Left lung (tissue), 10 donors: ENCODE data around the gene DENND1A. TPM values are rescaled to one million over a fixed set of nuclear protein-coding genes. Genes with fewer than 3 reads are reported as not detected.
A peak's percentile ranks its signal among the peaks of the same experiment; 100 is the strongest.

Experiments
- ATAC-seq: fragments of 200-7000 bp; cut with Tn5 transposase; one replicate; pipeline ENCODE4 v1.9.1; 2020; ENCODE audit warnings: moderate library complexity
- DNase-seq, 4 donors: peaks; one replicate each; pipeline ENCODE4 v3.0.0-alpha.2; 2013 to 2020
- H3K27ac ChIP-seq, 2 donors: fragments of 200-600 bp; sonication (generic) in 1 of 2; one replicate each; pipeline versions ENCODE4 v1.5.0 to v1.8.0; 2020 to 2021
- H3K27me3 ChIP-seq, 2 donors: fragments of 200-600 bp; sonication (generic) in 1 of 2; one replicate each; pipeline versions ENCODE4 v1.5.0 to v1.8.0; 2020 to 2021
- H3K36me3 ChIP-seq, 2 donors: fragments of 200-600 bp; sonication (generic) in 1 of 2; one replicate each; pipeline versions ENCODE4 v1.5.0 to v1.8.0; 2020 to 2021
- H3K4me1 ChIP-seq, 2 donors: fragments of 200-600 bp; one replicate each; pipeline ENCODE4 v1.8.0; 2021
- H3K4me3 ChIP-seq, 2 donors: fragments of 200-600 bp; sonication (generic) in 1 of 2; one replicate each; pipeline versions ENCODE4 v1.5.0 to v1.8.0; 2020 to 2021; ENCODE audit warnings: mild to moderate bottlenecking in 1 of 2
- H3K9me3 ChIP-seq, 2 donors: fragments of 200-600 bp; sonication (generic) in 1 of 2; one replicate each; pipeline versions ENCODE4 v1.5.0 to v1.8.0; 2020 to 2021
- intact Hi-C, 2 donors: fragments of 100-400 bp; cut with DNase I; formaldehyde crosslinking; loops; one replicate each; pipeline versions ENCODE4 v1.11.2 to v1.14.2; 2022
- polyA plus RNA-seq, 6 donors: library from polyadenylated mRNA; unstranded; fragments of 120-200 nt; gene quantifications; one replicate each; pipeline ENCODE4 v1.2.1, GENCODE V29; 2013; ENCODE audit not compliant: insufficient read length in 6 of 6
- total RNA-seq, 2 donors: library from RNA; stranded (reverse); fragmentation: NEBNext Ultra II Directional; extraction: Animal tissue kit (Norgen Biotek cat#: 25700); gene quantifications; one replicate each; pipeline ENCODE4 v1.2.1, GENCODE V29; 2021
- TF ChIP-seq, protein P1 (sequence below), 2 donors: fragments of 200-600 bp; sonication (generic) in 1 of 2; IDR thresholded peaks; one replicate each; pipeline versions ENCODE4 v1.5.0 to v1.8.0; 2021; ENCODE audit warnings: antibody characterized with exemption in 2 of 2
- donor health status: DM: no; HTN: yes; CAD: no.
- donor health status: DM: no; HTN: no; CAD: no.

The DENND1A gene
- total and polyA plus RNA-seq, 8 donors: 8.3 to 23.2 (median 9.7) TPM

- no peak overlapping the region for H3K27ac ChIP-seq
- H3K4me1 ChIP-seq: no peaks in the 10 kb centered on the region
- H3K9me3 ChIP-seq: no peaks in the 10 kb centered on the region
- DNase-seq (no peak), ATAC-seq (no peak)
- TF ChIP-seq, protein P1, sequence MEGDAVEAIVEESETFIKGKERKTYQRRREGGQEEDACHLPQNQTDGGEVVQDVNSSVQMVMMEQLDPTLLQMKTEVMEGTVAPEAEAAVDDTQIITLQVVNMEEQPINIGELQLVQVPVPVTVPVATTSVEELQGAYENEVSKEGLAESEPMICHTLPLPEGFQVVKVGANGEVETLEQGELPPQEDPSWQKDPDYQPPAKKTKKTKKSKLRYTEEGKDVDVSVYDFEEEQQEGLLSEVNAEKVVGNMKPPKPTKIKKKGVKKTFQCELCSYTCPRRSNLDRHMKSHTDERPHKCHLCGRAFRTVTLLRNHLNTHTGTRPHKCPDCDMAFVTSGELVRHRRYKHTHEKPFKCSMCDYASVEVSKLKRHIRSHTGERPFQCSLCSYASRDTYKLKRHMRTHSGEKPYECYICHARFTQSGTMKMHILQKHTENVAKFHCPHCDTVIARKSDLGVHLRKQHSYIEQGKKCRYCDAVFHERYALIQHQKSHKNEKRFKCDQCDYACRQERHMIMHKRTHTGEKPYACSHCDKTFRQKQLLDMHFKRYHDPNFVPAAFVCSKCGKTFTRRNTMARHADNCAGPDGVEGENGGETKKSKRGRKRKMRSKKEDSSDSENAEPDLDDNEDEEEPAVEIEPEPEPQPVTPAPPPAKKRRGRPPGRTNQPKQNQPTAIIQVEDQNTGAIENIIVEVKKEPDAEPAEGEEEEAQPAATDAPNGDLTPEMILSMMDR (IDR thresholded peaks at IDR 0.05): no peak
- H3K36me3 ChIP-seq: no peaks in the 10 kb centered on the region
- no peaks in the 10 kb centered on the region for H3K27me3 ChIP-seq
- H3K4me3 ChIP-seq: no peak overlapping the region
- intact Hi-C loops: no loop called here
Measured at GRCh38 chr9:123511326-123512277, 418.3 kb downstream of the DENND1A start.

GRCh38 chr9:123509646-123510045 lies 420.3 kb downstream of the DENND1A start:
- intact Hi-C loops: no loop called here
- H3K27me3 ChIP-seq: no peaks in the 10 kb centered on the region
- H3K27ac ChIP-seq: no peak overlapping the region
- ATAC-seq: no peak
- DNase-seq: no peak
- H3K9me3 ChIP-seq: no peaks in the 10 kb centered on the region
- TF ChIP-seq, protein P1 (IDR thresholded peaks at IDR 0.05): no peak
- no peak overlapping the region for H3K4me3 ChIP-seq
- no peaks in the 10 kb centered on the region for H3K36me3 ChIP-seq
- H3K4me1 ChIP-seq: no peaks in the 10 kb centered on the region

- intact Hi-C loops: no loop called here
- Histone ChIP-seq H3K4me3 (no peak overlapping the region), H3K27ac (no peak overlapping the region), H3K9me3 (no peaks in the 10 kb centered on the region), H3K27me3 (no peaks in the 10 kb centered on the region), H3K4me1 (no peaks in the 10 kb centered on the region), H3K36me3 (no peaks in the 10 kb centered on the region)
- TF ChIP-seq, protein P1 (IDR thresholded peaks at IDR 0.05): no peak
- peak in 2 of 4 donors; percentile 41 to 49 for DNase-seq
- ATAC-seq: no peak
Measured at GRCh38 chr9:123508048-123508447, 421.9 kb downstream of the DENND1A start.

DNA sequence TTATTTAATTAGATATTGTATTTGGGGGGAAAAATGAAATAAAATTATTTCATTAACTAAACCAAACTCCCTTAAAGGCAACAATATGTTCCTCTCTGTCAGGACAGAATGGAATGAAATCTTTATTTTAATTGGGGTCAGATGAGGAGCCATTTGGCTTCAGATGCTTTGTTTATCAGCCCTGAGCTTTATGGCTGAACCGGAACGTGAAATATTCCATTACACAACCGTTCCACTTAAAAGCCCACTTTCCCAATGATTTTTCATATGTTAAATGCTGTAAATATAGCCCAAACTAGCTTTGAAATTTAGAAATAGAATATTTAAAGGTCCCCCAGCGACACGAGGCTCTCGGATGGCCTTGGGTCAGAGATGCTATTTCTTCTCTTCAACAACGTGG lies 424.4 kb downstream of the DENND1A start:
- Histone ChIP-seq H3K4me1 (no peaks in the 10 kb centered on the region), H3K4me3 (no peak overlapping the region), H3K27ac (no peak overlapping the region), H3K36me3 (no peaks in the 10 kb centered on the region), H3K27me3 (no peaks in the 10 kb centered on the region), H3K9me3 (no peaks in the 10 kb centered on the region)
- TF ChIP-seq, protein P1 (IDR thresholded peaks at IDR 0.05): no peak
- intact Hi-C loops: no loop called here
- DNase-seq (peak in 2 of 4 donors; percentile 17 to 39), ATAC-seq (no peak)

GRCh38 chr9:123500336-123500735 lies 429.6 kb downstream of the DENND1A start:
- intact Hi-C loops: no loop called here
- H3K9me3 ChIP-seq: no peaks in the 10 kb centered on the region
- H3K36me3 ChIP-seq: no peaks in the 10 kb centered on the region

More at GRCh38 chr9:123500336-123500735, 429.6 kb downstream of the DENND1A start:
- Histone ChIP-seq H3K4me3 (no peak overlapping the region), H3K4me1 (no peaks in the 10 kb centered on the region), H3K27ac (no peak overlapping the region), H3K27me3 (no peaks in the 10 kb centered on the region)
- DNase-seq (no peak), ATAC-seq (no peak)
- TF ChIP-seq, protein P1 (IDR thresholded peaks at IDR 0.05): no peak
